Hematopoietic multipotent progenitor cell treated with erythropoietin and hydrocortisone succinate and interleukin-3 and kit ligand, for 4 days (in vitro differentiated cells): Measurements from ENCODE around the gene SULT4A1.

Experiments used
- DNase-seq: peaks from one replicate; pipeline ENCODE4 v3.0.0-alpha.2; 2015

SULT4A1 gene

DNA sequence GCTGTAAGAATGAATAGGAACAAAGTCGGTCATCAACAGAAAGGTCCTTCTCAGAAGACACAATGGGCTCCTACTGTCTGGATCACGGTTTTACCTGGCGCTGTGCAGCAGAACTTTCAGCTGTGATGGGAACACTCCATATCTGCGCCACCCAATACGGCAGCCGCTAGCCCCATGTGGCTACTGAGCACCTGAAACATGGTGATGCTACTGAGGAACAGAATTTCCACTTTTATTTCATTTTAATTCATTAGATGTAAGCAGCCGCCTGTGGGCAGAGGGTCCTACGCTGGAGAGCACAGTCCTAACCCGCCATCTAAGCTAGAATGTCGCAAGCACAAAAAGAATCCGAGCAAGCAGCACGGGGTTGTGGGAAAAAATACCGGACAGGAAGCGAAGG is 2.7 kb downstream of the SULT4A1 start:
- DNase-seq, result no peak

- DNase-seq, result no peak
These were observed 3.1 kb downstream of the SULT4A1 start for GRCh38 chr22:43859176-43859575.

- no peak for DNase-seq
These were observed 4.0 kb downstream of the SULT4A1 start for GRCh38 chr22:43858156-43858895.

- no peak for DNase-seq
These were observed 4.9 kb downstream of the SULT4A1 start for GRCh38 chr22:43857367-43857766.

- DNase-seq, result no peak
These were observed 6.9 kb downstream of the SULT4A1 start for GRCh38 chr22:43855431-43855830.

DNA sequence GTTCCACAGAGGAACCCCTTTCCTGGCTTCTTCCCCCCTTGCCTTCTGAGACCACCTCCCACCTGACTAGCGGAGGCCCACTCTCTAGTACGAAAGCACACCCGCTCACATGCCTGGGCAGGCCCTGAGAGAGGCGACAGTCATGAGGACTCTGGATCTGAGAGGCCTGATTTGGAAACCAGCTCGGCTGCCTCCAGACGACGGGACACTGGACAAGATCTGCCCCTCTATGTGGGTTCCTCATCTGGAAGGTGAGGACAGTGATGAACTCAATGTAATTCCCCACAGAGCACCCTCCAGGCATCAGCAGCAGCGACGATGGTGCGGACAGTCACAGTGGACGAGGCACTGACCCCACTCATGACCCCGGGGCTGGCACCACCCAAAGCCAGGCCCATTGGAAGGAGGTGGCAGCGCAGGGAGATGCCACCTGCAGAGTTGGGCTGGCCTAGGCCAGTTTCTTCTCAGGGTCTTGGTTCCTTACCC is 7.5 kb downstream of the SULT4A1 start:
- no peak for DNase-seq

- DNase-seq, result no peak
These were observed 8.1 kb downstream of the SULT4A1 start for GRCh38 chr22:43854121-43854785.

DNA sequence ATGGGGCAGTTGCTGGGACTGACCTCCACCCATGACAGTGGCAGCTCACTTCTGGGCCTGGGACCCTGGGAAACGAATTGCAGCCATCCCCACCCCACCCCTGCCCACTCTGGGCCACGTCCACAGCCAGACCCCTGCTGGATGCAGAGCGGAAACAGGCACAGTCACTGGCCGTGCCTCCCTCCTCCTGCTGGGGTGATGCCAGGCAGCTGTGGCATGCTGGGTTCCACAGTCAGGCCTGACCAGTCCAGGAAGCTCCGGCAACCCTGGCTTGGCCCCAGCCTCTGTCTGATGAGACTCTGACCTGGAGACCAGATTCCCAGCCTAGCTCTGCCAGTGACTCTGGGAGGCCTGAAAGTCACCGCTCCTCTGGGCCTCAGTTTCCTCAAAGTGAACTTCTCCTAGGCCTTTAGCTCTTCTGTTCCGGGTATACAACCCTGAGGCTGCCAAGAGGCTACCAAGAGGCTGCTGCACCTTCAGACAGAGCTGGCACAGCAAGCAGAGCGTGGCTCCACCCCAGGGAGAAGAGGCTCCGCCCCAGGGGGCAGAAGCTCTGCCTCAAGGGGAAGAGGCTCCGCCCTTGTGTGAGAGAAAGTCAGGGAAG is 8.9 kb downstream of the SULT4A1 start:
- peak; percentile 26 for DNase-seq

DNA sequence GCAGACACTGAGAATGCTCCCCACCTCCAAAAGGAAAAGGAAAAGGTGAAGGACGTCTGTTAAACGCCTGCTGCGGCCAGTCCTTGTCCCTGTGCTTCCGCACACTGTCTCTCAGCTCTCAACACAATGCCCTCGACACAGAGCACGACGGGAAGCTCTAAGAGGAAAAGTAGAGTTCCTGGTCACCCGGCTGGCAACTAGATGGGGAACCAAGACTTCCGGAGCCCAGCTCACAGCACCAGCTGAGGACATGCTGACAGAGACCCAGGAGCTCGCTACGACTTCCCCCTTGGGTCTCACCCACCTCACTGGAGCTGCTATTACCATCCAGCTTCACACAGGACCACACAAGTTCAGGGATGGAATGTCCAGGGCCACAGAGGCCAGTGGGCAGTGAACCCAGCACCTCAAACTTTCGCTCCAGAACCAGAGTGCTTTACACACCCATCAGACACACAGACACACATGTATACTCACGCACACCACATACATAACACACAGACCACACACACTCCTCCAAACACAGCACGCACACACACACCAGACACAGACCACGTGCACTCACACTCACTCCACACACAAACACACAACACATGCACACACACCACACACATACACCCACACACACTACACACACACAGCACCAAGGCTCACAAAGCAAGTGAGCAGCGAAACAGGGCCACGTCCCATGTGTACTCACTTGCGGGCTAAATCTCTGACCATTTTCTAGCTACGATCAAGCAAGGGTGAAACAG is 9.6 kb downstream of the SULT4A1 start:
- DNase-seq, result peak; percentile 25

DNA sequence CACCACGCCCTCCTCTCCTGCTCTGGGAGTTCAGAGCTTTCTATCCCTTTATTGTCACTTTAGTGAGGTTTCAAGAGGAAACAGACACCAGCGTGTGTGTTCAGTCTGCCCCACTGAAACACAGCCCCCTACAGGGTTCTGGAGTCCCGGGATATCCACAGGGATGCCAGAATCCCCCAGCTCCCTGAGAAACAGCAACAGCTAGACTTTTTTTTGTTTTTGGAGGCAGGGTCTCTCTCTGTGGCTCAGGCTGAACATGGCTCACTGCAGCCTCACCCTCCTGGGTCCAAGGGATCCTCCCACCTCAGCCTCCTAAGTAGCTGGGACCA is 10.4 kb downstream of the SULT4A1 start:
- no peak for DNase-seq

GRCh38 chr22:43851058-43851978 is 11.0 kb downstream of the SULT4A1 start:
- no peak for DNase-seq

GRCh38 chr22:43850529-43850928 is 11.8 kb downstream of the SULT4A1 start:
- DNase-seq, result no peak

DNA sequence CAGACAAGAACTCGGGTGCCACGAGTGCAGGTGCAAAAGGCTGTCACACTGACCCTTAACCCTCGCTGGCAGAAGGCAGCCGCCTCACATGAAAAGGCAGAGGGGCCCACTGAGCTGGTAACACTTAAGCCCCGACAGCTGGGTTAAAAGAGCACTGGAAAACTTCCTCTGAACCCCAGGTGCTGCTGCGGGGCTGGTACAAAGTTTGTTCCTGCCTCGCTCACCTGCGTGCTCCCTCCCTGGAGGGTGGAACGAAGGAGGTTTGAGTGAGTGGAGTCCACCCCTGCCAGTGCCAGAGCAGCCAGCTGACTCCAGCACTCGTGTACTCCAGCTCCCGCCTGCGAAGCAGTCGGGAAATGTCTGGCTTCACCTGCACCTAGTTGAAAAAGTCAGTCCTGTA is 12.6 kb downstream of the SULT4A1 start:
- DNase-seq, result no peak

- DNase-seq, result peak; percentile 44
These were observed 13.7 kb downstream of the SULT4A1 start for GRCh38 chr22:43848366-43849171.

GRCh38 chr22:43847376-43848289 is 14.7 kb downstream of the SULT4A1 start:
- DNase-seq, result no peak

GRCh38 chr22:43846966-43847365 is 15.3 kb downstream of the SULT4A1 start:
- DNase-seq, result no peak

- DNase-seq, result no peak
These were observed 16.3 kb downstream of the SULT4A1 start for GRCh38 chr22:43845981-43846380.

DNA sequence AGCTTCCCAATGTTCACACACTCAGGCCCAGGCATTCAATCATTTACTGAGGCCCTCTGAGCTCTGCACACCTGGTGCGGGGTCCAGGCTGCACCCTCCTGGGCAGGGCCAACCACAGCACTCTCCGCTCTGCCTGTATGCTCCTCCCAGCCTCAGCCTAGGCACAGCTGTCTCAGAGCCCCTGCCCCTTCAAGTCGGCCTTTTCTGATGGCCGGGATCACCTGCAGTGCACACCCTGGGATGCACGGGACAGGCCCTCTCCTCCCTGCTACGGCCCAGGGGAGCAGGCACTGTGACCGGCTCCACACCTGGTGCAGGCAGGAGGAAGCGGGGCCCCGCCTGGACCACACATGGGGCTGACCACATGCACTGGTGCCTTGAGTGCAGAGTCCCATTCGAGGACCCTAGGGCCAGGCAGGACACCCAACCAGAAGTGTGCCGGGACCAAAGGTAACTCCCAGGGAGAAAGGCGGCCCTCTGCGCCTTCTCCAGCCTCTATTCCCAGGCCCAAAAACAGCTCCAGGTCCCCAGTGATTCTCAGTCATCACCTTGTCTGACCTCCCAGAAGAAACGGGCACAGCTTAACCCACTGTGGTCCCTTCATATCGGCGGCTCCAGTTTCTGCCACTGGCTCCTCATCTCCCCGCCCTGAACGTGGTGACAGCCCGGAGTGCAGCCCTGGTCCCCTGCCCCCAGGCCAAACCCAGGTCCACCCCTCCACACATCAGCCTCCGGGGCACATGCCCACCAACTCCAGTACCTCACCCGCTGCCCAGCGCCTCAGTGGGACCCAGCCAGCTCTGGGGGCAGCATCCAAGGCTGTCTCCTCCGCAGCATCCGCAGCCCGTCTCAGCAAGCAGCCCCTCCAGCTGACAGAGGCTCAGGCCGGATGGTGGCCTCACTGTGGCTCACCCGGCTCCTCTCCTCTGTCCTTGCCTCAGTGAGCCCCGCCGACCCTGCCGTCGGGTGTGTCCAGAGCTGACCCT is 17.5 kb downstream of the SULT4A1 start:
- DNase-seq, result no peak
